K562 (cell line): ENCODE data around the gene LY6G5B. TPM values are rescaled to one million over a fixed set of nuclear protein-coding genes. Genes with fewer than 3 reads are reported as not detected.
A peak's percentile ranks its signal among the peaks of the same experiment; 100 is the strongest.

Experiments
- BCL6 ChIP-seq: fragments of 250-450 bp; sonication (Bioruptor Pico); IDR thresholded peaks from 2 replicates; pipeline ENCODE4 v1.4.0; 2020
- CBFA2T2 ChIP-seq: fragments of 450-650 bp; conservative IDR thresholded peaks from 2 replicates; pipeline ENCODE4 v1.6.1; 2017; ENCODE audit warnings: mild to moderate bottlenecking
- ELF2 ChIP-seq: fragments of 250-450 bp; sonication (Bioruptor Pico); IDR thresholded peaks from 2 replicates; pipeline ENCODE4 v1.5.0; 2021; ENCODE audit warnings: mild to moderate bottlenecking
- FOXP1 ChIP-seq: sonication (generic); formaldehyde crosslinking; IDR thresholded peaks from 2 replicates; pipeline ENCODE4 v1.8.0; 2022; ENCODE audit warnings: mild to moderate bottlenecking, missing genetic modification reagents
- HLTF ChIP-seq: fragments of 450-650 bp; IDR thresholded peaks from 2 replicates; pipeline ENCODE4 v1.6.1; 2016
- KLF1 ChIP-seq: fragments of 450-650 bp; IDR thresholded peaks from 2 replicates; pipeline ENCODE4 v1.6.1; 2016; ENCODE audit warnings: missing genetic modification characterization, missing compliant biosample characterization
- RNF2 ChIP-seq: sonication (generic); IDR thresholded peaks from 2 replicates; pipeline ENCODE4 v1.6.1; 2016
- RREB1 ChIP-seq: fragments of 250-450 bp; sonication (Bioruptor Pico); IDR thresholded peaks from 2 replicates; pipeline ENCODE4 v1.4.0; 2020
- SAFB2 ChIP-seq: fragments of 200-400 bp; formaldehyde crosslinking; IDR thresholded peaks from 2 replicates; pipeline ENCODE4 v1.6.1; 2018; ENCODE audit warnings: borderline replicate concordance, low read length, low read depth, moderate library complexity; ENCODE audit not compliant: severe bottlenecking
- SLC30A9 ChIP-seq: fragments of 250-450 bp; sonication (Bioruptor Pico); IDR thresholded peaks from 2 replicates; pipeline ENCODE4 v1.8.0; 2022; ENCODE audit warnings: mild to moderate bottlenecking, moderate library complexity
- SUPT5H ChIP-seq: fragments of 450-650 bp; IDR thresholded peaks from 2 replicates; pipeline ENCODE4 v1.6.1; 2016
- ZC3H8 ChIP-seq: fragments of 450-650 bp; IDR thresholded peaks from 2 replicates; pipeline ENCODE4 v1.6.1; 2017
- ZNF277 ChIP-seq: fragments of 250-450 bp; sonication (Bioruptor Pico); IDR thresholded peaks from 2 replicates; pipeline ENCODE4 v1.8.0; 2022; ENCODE audit warnings: inconsistent platforms, mild to moderate bottlenecking, moderate library complexity, borderline replicate concordance
- ZNF431 ChIP-seq: sonication (generic); formaldehyde crosslinking; IDR thresholded peaks from 2 replicates; pipeline ENCODE4 v1.8.0; 2022; ENCODE audit warnings: mild to moderate bottlenecking, missing genetic modification reagents
- ZNF707 ChIP-seq: fragments of 250-450 bp; sonication (Bioruptor Pico); conservative IDR thresholded peaks from 2 replicates; pipeline ENCODE4 v1.8.0; 2022; ENCODE audit warnings: inconsistent platforms, mild to moderate bottlenecking, moderate library complexity
- ZNF717 ChIP-seq: fragments of 250-450 bp; sonication (Bioruptor Pico); IDR thresholded peaks from 2 replicates; pipeline ENCODE4 v1.5.0; 2021
- polyA plus RNA-seq, 8 experiments: library from polyadenylated mRNA; depleted of rRNA in 4 of 8; stranded (reverse) in 5 of 8; unstranded in 3 of 8; fragments of >200 nt; fragmentation: Nextera tagmentation in 2 of 8; fragmentation: Illumina TruSeq in 1 of 8; extraction: Ambion mirVana in 2 of 8; extraction: Trizol in 1 of 8; gene quantifications; 2 replicates each; pipeline versions ENCODE4 v1.2.1 to v1.2.3, GENCODE V29; 2011 to 2014; ENCODE audit warnings: inconsistent platforms in 1 of 8, missing spikeins in 1 of 8
- total RNA-seq, 7 experiments: library from RNA; depleted of rRNA in 6 of 7; stranded (reverse); fragments of >200 nt in 6 of 7; fragmentation: Illumina TruSeq in 2 of 7; extraction: Trizol in 2 of 7; gene quantifications; 2 replicates each; pipeline versions ENCODE4 v1.2.1 to v1.2.3, GENCODE V29; 2011 to 2021; ENCODE audit warnings: low replicate concordance in 1 of 7
- TF ChIP-seq, protein P1 (sequence below): sonication (generic); formaldehyde crosslinking; IDR thresholded peaks from 2 replicates; pipeline ENCODE4 v1.9.0; 2022; ENCODE audit warnings: mild to moderate bottlenecking, missing genetic modification reagents
- TF ChIP-seq, protein P2 (sequence below): fragments of 450-650 bp; IDR thresholded peaks from 2 replicates; pipeline ENCODE4 v1.6.1; 2016; ENCODE audit warnings: mild to moderate bottlenecking
- TF ChIP-seq, protein P3 (sequence below): fragments of 450-650 bp; formaldehyde crosslinking; IDR thresholded peaks from 2 replicates; pipeline ENCODE4 v1.4.0; 2022; ENCODE audit warnings: mild to moderate bottlenecking, moderate library complexity

LY6G5B gene
- total and polyA plus RNA-seq, 9 of the 15 experiments (the other 6 are each of a cell fraction or from before 2014, with no cell fraction given): 6.0 to 27.0 (median 7.5) TPM

- TF ChIP-seq ZNF707 (CRISPR knock-in tag) (no peak), ZNF431 (CRISPR knock-in tag) (no peak), SAFB2 (no peak), FOXP1 (CRISPR knock-in tag) (0 out of 2 replicates have a peak, but pooled peaks have one; percentile 24), ZC3H8 (no peak), SLC30A9 (no peak), ZNF717 (CRISPR knock-in tag) (no peak), ELF2 (no peak), RREB1 (CRISPR knock-in tag) (0 out of 2 replicates have a peak, but pooled peaks have one; percentile 64), CBFA2T2 (peak; percentile 54), RNF2 (no peak), HLTF (peak; percentile 70), BCL6 (no peak), KLF1 (tag) (no peak), ZNF277 (no peak), SUPT5H (no peak)
- TF ChIP-seq, protein P1, sequence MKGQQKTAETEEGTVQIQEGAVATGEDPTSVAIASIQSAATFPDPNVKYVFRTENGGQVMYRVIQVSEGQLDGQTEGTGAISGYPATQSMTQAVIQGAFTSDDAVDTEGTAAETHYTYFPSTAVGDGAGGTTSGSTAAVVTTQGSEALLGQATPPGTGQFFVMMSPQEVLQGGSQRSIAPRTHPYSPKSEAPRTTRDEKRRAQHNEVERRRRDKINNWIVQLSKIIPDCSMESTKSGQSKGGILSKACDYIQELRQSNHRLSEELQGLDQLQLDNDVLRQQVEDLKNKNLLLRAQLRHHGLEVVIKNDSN (CRISPR knock-in tag): 0 out of 2 replicates have a peak, but pooled peaks have one; percentile 29
- TF ChIP-seq, protein P2, sequence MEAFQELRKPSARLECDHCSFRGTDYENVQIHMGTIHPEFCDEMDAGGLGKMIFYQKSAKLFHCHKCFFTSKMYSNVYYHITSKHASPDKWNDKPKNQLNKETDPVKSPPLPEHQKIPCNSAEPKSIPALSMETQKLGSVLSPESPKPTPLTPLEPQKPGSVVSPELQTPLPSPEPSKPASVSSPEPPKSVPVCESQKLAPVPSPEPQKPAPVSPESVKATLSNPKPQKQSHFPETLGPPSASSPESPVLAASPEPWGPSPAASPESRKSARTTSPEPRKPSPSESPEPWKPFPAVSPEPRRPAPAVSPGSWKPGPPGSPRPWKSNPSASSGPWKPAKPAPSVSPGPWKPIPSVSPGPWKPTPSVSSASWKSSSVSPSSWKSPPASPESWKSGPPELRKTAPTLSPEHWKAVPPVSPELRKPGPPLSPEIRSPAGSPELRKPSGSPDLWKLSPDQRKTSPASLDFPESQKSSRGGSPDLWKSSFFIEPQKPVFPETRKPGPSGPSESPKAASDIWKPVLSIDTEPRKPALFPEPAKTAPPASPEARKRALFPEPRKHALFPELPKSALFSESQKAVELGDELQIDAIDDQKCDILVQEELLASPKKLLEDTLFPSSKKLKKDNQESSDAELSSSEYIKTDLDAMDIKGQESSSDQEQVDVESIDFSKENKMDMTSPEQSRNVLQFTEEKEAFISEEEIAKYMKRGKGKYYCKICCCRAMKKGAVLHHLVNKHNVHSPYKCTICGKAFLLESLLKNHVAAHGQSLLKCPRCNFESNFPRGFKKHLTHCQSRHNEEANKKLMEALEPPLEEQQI: no peak
- TF ChIP-seq, protein P3, sequence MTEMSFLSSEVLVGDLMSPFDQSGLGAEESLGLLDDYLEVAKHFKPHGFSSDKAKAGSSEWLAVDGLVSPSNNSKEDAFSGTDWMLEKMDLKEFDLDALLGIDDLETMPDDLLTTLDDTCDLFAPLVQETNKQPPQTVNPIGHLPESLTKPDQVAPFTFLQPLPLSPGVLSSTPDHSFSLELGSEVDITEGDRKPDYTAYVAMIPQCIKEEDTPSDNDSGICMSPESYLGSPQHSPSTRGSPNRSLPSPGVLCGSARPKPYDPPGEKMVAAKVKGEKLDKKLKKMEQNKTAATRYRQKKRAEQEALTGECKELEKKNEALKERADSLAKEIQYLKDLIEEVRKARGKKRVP (CRISPR knock-in tag): no peak
Observed at GRCh38 chr6:31686483-31686882, 16.7 kb downstream of the LY6G5B start (continued).
